WTC11 (cell line): ENCODE measurements around the gene ATP6V0B. TPM values are rescaled to one million over a fixed set of nuclear protein-coding genes. Genes with fewer than 3 reads are reported as not detected.

Experiments
- ATAC-seq: fragments of 200-7000 bp; cut with Tn5 transposase; 2 replicates; pipeline ENCODE4 v1.10.0; 2021; ENCODE audit warnings: mild to moderate bottlenecking, moderate library complexity
- CTCF ChIA-PET: fragments of 300-600 bp; sonication (Branson Sonifier 250); formaldehyde crosslinking; loops from one replicate; lab custom pipeline; 2021; ENCODE audit warnings: antibody characterized with exemption; lab: Charles Lee
- POLR2A ChIA-PET: fragments of 350-600 bp; sonication (Branson Sonifier 250); formaldehyde crosslinking; loops from one replicate; lab custom pipeline; 2021; ENCODE audit warnings: antibody characterized with exemption; lab: Charles Lee
- DNase-seq: peaks from one replicate; pipeline ENCODE4 v3.0.0; 2021; ENCODE audit warnings: low spot score
- H3K27ac Mint-ChIP-seq: 2 replicates; pipeline ENCODE4 v1.8.0; 2021; ENCODE audit warnings: mixed read lengths
- H3K27me3 Mint-ChIP-seq: 2 replicates; pipeline ENCODE4 v1.8.0; 2021; ENCODE audit warnings: low read depth, mild to moderate bottlenecking, moderate library complexity, mixed read lengths
- H3K36me3 Mint-ChIP-seq: 2 replicates; pipeline ENCODE4 v1.8.0; 2021; ENCODE audit warnings: mixed read lengths
- H3K4me1 Mint-ChIP-seq: 2 replicates; pipeline ENCODE4 v1.8.0; 2022; ENCODE audit warnings: mixed read lengths
- H3K4me3 Mint-ChIP-seq: 2 replicates; pipeline ENCODE4 v1.8.0; 2021; ENCODE audit warnings: mild to moderate bottlenecking, moderate library complexity, mixed read lengths
- H3K9me3 Mint-ChIP-seq: 2 replicates; pipeline ENCODE4 v1.8.0; 2021; ENCODE audit warnings: mixed read lengths
- ATF6 ChIP-seq: sonication (generic); formaldehyde crosslinking; IDR thresholded peaks from 2 replicates; pipeline ENCODE4 v1.8.1; 2023; ENCODE audit warnings: mild to moderate bottlenecking, missing genetic modification reagents
- CREB1 ChIP-seq: sonication (generic); formaldehyde crosslinking; IDR thresholded peaks from 2 replicates; pipeline ENCODE4 v1.8.0; 2023; ENCODE audit warnings: mild to moderate bottlenecking, missing genetic modification reagents
- E2F4 ChIP-seq: sonication (generic); formaldehyde crosslinking; IDR thresholded peaks from 2 replicates; pipeline ENCODE4 v1.8.1; 2022; ENCODE audit warnings: low read depth, mild to moderate bottlenecking, moderate library complexity, missing genetic modification reagents, borderline replicate concordance
- EMX1 ChIP-seq: fragments of 250-450 bp; sonication (Bioruptor Pico); IDR thresholded peaks from 2 replicates; pipeline ENCODE4 v1.8.0; 2021; ENCODE audit warnings: mild to moderate bottlenecking
- ERG ChIP-seq: fragments of 250-450 bp; sonication (Bioruptor Pico); IDR thresholded peaks from 2 replicates; pipeline ENCODE4 v1.8.0; 2021; ENCODE audit warnings: mild to moderate bottlenecking
- FOXP4 ChIP-seq: sonication (generic); formaldehyde crosslinking; IDR thresholded peaks from 2 replicates; pipeline ENCODE4 v1.8.0; 2022; ENCODE audit warnings: mild to moderate bottlenecking, missing genetic modification reagents
- HMGA2 ChIP-seq: fragments of 250-450 bp; sonication (Bioruptor Pico); IDR thresholded peaks from 2 replicates; pipeline ENCODE4 v1.4.0; 2021; ENCODE audit warnings: mild to moderate bottlenecking, moderate library complexity
- HMGXB4 ChIP-seq: sonication (generic); formaldehyde crosslinking; IDR thresholded peaks from 2 replicates; pipeline ENCODE4 v1.8.1; 2023; ENCODE audit warnings: mild to moderate bottlenecking, moderate library complexity, missing genetic modification reagents
- IRF2 ChIP-seq: sonication (generic); formaldehyde crosslinking; IDR thresholded peaks from 2 replicates; pipeline ENCODE4 v1.8.0; 2022; ENCODE audit warnings: low read depth, missing genetic modification reagents, borderline replicate concordance
- MLX ChIP-seq: sonication (generic); formaldehyde crosslinking; IDR thresholded peaks from 2 replicates; pipeline ENCODE4 v1.8.1; 2023; ENCODE audit warnings: mild to moderate bottlenecking, missing genetic modification reagents, moderate library complexity
- MYBL2 ChIP-seq: sonication (generic); formaldehyde crosslinking; IDR thresholded peaks from 2 replicates; pipeline ENCODE4 v1.8.1; 2023; ENCODE audit warnings: mild to moderate bottlenecking, moderate library complexity, missing genetic modification reagents
- NR2C2 ChIP-seq: sonication (generic); formaldehyde crosslinking; IDR thresholded peaks from 2 replicates; pipeline ENCODE4 v1.8.0; 2022; ENCODE audit warnings: mild to moderate bottlenecking, missing genetic modification reagents
- RELA ChIP-seq: sonication (generic); formaldehyde crosslinking; IDR thresholded peaks from 2 replicates; pipeline ENCODE4 v1.8.1; 2022; ENCODE audit warnings: missing genetic modification reagents, mild to moderate bottlenecking, borderline replicate concordance
- SMAD4 ChIP-seq: sonication (generic); formaldehyde crosslinking; IDR thresholded peaks from 2 replicates; pipeline ENCODE4 v1.8.0; 2022; ENCODE audit warnings: mild to moderate bottlenecking, missing genetic modification reagents
- TCF7 ChIP-seq: sonication (generic); formaldehyde crosslinking; IDR thresholded peaks from 2 replicates; pipeline ENCODE4 v1.8.0; 2022; ENCODE audit warnings: mild to moderate bottlenecking, low read depth, missing genetic modification reagents, moderate library complexity
- USF1 ChIP-seq: sonication (generic); formaldehyde crosslinking; IDR thresholded peaks from 2 replicates; pipeline ENCODE4 v1.8.0; 2022; ENCODE audit warnings: mild to moderate bottlenecking, missing genetic modification reagents
- total RNA-seq: library from RNA; stranded (reverse); gene quantifications from 3 replicates; pipeline ENCODE4 v1.2.3, GENCODE V29; 2021

Gene ATP6V0B
- total RNA-seq, 1 experiment from 2014 or later, result 110 TPM

- no peak for TF ChIP-seq IRF2 (CRISPR knock-in tag)
- no peak for TF ChIP-seq CREB1
- TF ChIP-seq EMX1 (CRISPR knock-in tag), result no peak
- TF ChIP-seq ATF6 (CRISPR knock-in tag), result no peak
- no peak for TF ChIP-seq E2F4 (CRISPR knock-in tag)
These were observed 18.5 kb upstream of the ATP6V0B start (continued) for GRCh38 chr1:43956234-43956633.

- Mint-ChIP-seq H3K4me3 (no peak overlapping the region), H3K27me3 (no peaks in the 10 kb centered on the region), H3K36me3 (peaks cover 8% of the 10 kb centered on the region; the same call in 1 of the 2 replicates), H3K4me1 (peaks cover 12% of the 10 kb centered on the region), H3K27ac (no peak overlapping the region), H3K9me3 (no peaks in the 10 kb centered on the region)
- no peak for TF ChIP-seq HMGA2 (CRISPR knock-in tag)
- no peak for TF ChIP-seq MLX (CRISPR knock-in tag)
- no peak for TF ChIP-seq ERG (CRISPR knock-in tag)
- TF ChIP-seq SMAD4, result no peak
- TF ChIP-seq NR2C2, result no peak
- POLR2A ChIA-PET, result no interaction called here
- CTCF ChIA-PET, result interaction anchor here (1.3 to 1.6 kb wide), 3 partner anchors 10 to 23 kb away, joined by 3 read pairs; no protein-coding TSS in a partner anchor
- DNase-seq (no peak), ATAC-seq (no peak)
These were observed 17.2 kb upstream of the ATP6V0B start for GRCh38 chr1:43957407-43958040.

GRCh38 chr1:43958351-43959255 is 16.2 kb upstream of the ATP6V0B start:
- DNase-seq, result no peak

More at GRCh38 chr1:43958351-43959255, 16.2 kb upstream of the ATP6V0B start:
- no peak for ATAC-seq
- CTCF ChIA-PET, result interaction anchor here (1.2 to 1.6 kb wide), 3 partner anchors 11 to 22 kb away, joined by 3 read pairs; partner anchors contain the start of gene DPH2
- TF ChIP-seq FOXP4 (CRISPR knock-in tag) (no peak), IRF2 (CRISPR knock-in tag) (no peak), ATF6 (CRISPR knock-in tag) (no peak), NR2C2 (no peak), USF1 (no peak), E2F4 (CRISPR knock-in tag) (no peak), HMGXB4 (CRISPR knock-in tag) (no peak), RELA (CRISPR knock-in tag) (no peak), EMX1 (CRISPR knock-in tag) (no peak), MYBL2 (no peak), TCF7 (CRISPR knock-in tag) (no peak)
- Mint-ChIP-seq H3K9me3 (no peaks in the 10 kb centered on the region), H3K4me3 (no peak overlapping the region), H3K27me3 (no peaks in the 10 kb centered on the region), H3K4me1 (peaks cover 2% of the 10 kb centered on the region), H3K27ac (no peak overlapping the region), H3K36me3 (peaks cover 8% of the 10 kb centered on the region; the same call in 1 of the 2 replicates)
- POLR2A ChIA-PET, result no interaction called here
